HG03354 (cell line): Measurements from ENCODE around the gene PRKAR1B.
"Not testable (repeated sequence)": the region's sequence is repeated elsewhere in the genome, so short reads cannot be mapped to it uniquely, and the experiment has no call there.

Experiments
- ATAC-seq: cut with Tn5 transposase; IDR thresholded peaks from one replicate; pipeline ENCODE4 v1.9.1; 2021; ENCODE audit warnings: mild to moderate bottlenecking; ENCODE audit not compliant: unreplicated experiment, poor library complexity, severe bottlenecking

PRKAR1B gene

GRCh38 chr7:632831-633210 is 94.3 kb downstream of the PRKAR1B start:
- no peak for ATAC-seq

GRCh38 chr7:631964-632830 is 94.9 kb downstream of the PRKAR1B start:
- ATAC-seq, result no peak

- ATAC-seq, result no peak
Measured at GRCh38 chr7:631291-631711, 95.8 kb downstream of the PRKAR1B start.

- ATAC-seq, result no peak
Measured at GRCh38 chr7:630539-630938, 96.5 kb downstream of the PRKAR1B start.

DNA sequence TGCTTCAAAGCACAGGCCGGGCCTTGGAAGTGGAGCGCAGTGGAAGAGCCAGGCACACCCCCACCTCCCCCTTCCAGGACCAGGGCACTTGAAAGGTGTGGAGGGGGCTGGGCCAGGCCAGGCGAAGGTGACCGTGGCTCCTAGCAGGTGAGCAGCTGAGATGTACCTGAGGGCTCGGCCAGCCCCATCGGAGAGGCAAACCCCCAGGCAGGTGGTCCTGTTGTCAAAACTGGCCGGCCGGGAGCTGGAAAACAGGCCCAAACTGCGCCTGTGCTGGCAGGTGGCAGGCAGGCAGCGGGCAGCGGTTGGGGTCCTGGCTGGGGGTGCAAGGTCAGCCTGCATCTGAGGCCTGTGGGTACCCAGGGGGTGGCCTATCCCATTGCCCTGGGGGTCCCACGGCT is 97.0 kb downstream of the PRKAR1B start:
- no peak for ATAC-seq

GRCh38 chr7:628826-629225 is 98.3 kb downstream of the PRKAR1B start:
- no peak for ATAC-seq

DNA sequence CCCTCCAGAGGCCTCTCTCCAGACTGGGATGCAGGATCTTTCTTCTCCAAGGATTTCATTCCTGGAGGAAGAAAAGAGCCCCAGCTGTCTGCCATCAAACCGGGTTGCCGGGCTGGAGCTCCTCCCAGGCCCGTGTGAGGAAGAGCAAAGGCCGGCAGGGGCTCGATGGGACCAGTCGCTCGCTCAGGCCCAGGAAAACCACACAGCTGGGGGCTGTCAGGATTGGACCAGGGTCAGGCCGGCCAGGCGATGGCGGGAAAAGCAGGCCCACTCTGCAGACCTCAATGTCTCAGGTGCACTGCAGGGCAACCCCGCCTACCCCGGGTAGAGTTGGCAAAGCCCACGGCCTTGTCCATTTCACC is 98.7 kb downstream of the PRKAR1B start:
- no peak for ATAC-seq

- no peak for ATAC-seq
Measured at GRCh38 chr7:627661-628401, 99.2 kb downstream of the PRKAR1B start.

DNA sequence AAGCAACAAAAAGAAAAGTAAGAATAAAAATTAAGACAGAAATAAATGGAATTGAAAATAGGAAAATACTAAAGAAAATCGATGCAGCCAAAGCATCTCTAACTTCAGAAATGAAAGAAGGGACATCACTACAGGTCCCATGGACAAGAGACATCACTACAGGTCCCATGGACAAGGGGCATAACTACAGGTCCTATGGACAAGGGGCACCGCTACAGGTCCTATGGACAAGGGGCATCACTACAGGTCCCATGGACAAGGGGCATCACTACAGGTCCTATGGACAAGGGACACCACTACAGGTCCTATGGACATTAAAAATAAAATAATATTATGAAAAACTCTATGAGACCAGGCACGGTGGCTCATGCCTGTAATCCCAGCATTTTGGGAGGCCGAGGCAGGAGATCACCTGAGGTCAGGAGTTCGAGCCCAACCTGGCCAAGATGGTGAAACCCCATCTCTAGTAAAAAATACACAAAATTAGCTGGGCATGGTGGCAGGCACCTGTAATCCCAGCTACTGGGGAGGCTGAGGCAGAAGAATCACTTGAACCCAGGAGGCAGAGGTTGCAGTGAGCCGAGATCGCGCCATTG is 101.6 kb downstream of the PRKAR1B start:
- no peak for ATAC-seq

DNA sequence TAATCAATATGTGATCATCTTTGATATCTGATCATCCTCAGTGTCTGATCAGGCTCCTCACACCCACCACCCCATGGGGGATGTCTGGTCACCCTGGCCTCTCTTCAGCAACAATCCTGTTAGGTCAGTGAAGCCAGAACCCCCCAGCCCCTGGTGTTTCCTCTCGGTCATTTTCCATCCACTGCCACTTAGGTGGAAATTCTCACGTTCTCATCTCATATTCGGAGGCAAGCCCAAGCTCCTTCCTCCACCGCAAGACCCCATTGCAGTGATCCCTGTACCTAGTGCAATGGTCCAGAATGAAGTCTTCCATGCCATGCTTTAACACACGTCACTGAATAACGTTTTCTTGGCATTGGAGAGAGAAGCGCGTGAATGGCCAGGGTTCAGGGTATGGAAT is 103.6 kb downstream of the PRKAR1B start:
- no peak for ATAC-seq

DNA sequence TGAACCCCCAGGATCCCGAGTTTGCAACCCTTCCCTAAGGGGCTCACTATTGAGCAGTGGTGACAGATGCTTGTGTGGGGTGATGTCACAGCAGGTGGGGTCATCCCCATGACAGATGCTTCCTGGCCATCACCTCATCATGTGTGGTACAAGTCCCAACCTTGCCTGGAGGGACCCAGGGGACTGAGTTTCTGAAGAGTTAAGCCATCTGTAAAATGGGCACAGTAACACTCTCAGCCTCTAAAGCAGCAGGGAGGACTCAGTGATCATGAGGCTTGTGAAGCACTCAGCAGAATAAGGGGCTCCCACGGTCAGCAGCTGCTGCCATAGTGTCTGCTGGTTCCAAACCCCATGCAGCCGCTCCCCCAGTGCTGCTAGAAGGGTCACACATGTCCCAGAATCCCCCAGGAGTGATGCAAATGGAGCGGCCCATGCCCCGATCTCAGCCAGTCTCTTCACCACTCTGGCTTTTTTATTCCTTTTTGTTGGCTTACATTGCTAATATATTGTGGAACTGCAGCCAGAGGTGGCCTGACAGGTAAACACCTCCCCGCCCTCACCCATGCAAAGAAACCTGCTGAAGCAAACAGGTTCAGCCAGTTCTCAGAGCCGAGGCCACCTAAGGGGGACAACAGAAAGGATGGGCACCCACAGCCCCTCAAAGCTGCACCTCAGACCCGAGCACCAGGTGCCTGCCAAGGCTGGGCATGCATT is 105.4 kb downstream of the PRKAR1B start:
- no peak for ATAC-seq

DNA sequence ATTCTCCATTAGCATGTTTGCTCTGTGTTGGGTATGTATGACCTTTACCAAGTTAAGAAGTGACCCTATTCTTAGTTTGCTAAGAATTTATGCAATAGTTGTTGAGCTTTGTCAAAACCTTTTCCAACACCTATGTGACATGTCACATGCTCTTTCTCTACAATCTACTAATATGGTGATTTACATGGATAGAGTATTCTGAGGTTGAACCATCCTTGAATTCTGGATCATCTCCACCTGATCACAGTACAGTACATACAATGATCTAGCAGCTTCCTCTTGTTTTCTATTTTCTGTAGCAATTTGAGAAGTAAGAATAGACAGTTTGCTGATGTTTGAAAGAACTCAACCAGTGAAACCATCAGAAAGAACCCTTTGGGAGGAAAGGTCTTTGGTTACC is 106.2 kb downstream of the PRKAR1B start:
- no peak for ATAC-seq

DNA sequence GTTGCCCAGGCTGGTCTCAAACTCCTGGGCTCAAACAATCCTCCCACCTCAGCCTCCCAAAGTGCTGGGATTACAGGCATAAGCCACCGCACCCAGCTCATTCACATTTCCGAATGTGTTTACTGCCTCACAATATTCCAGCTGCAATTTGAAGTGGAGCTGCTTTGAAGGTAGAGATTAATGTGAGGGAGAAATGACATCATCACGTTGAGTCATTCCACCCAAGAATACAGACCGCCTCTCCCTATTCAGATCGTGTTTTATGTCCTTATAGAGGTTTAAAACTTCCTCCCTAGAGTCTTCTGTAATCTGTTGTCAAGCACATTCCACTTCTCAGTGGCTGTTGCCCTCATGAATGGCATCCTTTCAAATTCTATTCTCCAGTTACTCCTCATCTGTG is 107.0 kb downstream of the PRKAR1B start:
- no peak for ATAC-seq

- ATAC-seq, result no peak
Measured at GRCh38 chr7:619368-619840, 107.7 kb downstream of the PRKAR1B start.

DNA sequence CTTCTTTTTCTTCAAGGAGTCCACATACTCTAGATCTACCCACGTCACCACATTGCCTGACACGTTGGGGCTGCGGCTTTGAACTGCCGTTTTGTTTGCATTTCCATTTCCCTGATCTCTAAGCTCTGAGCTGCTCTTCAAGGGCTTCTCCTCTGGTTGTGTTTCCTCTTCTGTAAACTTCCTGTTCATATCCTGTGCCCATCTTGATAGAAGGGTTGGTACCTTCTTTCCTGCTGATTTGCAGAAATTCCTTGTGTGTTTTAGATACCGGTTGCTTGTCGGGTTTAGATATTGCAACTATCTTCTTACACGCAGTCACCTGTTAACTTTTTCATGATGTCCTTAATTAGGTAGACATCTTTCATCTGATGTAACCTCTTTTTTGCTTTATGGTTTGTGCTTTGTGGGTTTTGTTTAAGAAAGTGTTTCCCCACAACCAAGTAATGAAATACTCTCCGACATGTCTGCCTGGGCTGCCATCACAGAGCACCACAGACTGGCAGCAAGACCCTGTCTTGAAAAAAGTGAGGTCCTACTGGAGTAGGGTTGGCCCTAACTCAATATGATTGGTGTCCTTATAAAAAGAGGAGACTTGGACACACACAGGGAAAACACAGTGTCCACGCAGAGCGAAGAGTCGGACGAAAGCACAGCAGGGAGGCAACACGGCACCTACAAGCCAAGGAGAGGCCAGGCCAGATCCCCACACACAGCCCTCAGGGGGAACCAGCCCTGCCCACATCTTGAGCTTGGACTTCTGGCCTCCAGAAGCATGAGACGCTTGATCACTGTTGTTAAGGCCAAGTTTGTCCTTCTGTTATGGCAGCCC is 108.3 kb downstream of the PRKAR1B start:
- no peak for ATAC-seq

GRCh38 chr7:617614-618538 is 109.2 kb downstream of the PRKAR1B start:
- no peak for ATAC-seq

DNA sequence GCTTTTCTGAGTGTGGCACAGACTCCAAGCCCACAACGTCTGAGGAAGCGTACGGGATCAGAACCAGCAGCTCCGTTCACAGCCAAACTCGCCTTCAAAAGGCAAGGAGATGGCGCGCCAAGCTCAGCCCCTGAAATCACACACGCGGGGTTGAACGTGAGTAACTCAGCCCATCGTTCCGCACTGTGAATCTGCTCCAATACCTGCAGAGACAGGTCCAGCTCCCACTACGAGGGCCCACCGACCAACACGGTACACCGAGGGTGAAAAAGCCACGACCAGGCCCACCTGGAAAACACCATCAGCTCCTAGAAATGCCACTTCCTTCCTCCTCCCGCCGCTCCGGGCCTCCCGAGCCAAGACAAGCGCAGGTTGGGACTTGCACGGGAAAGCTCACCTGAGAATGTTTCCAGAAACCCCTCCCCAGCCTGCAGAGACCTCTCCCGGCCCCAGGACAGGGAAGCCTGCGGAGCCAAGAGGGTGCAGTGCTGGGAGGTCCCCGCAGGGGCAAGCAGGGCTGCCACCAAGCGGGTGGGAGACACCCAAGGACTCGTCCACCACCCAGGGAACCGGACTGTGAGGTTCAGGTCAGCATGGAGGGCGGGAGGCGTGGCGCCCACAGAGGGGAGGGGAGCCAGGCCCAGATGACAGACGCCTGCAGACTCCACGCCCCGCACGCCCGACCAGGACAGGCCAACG is 113.5 kb downstream of the PRKAR1B start:
- ATAC-seq, result no peak

GRCh38 chr7:611837-612236 is 115.2 kb downstream of the PRKAR1B start:
- not testable (repeated sequence) for ATAC-seq
